NCI-H1105 treated with DMSO at 0.1 percent for 48 hours (cell line): ENCODE measurements around the gene CDC6.

Source experiments
- DNase-seq: peaks from one replicate; lab custom pipeline; 2025; lab: John Stamatoyannopoulos, UW

CDC6 gene

GRCh38 chr17:40340880-40341807 lies 53.5 kb downstream of the CDC6 start:
- DNase-seq: peak; percentile 45

- peak; percentile 33 for DNase-seq
Observed at GRCh38 chr17:40341808-40342503, 54.3 kb downstream of the CDC6 start.

- no peak for DNase-seq
Observed at GRCh38 chr17:40342504-40343218, 55.0 kb downstream of the CDC6 start.

DNA sequence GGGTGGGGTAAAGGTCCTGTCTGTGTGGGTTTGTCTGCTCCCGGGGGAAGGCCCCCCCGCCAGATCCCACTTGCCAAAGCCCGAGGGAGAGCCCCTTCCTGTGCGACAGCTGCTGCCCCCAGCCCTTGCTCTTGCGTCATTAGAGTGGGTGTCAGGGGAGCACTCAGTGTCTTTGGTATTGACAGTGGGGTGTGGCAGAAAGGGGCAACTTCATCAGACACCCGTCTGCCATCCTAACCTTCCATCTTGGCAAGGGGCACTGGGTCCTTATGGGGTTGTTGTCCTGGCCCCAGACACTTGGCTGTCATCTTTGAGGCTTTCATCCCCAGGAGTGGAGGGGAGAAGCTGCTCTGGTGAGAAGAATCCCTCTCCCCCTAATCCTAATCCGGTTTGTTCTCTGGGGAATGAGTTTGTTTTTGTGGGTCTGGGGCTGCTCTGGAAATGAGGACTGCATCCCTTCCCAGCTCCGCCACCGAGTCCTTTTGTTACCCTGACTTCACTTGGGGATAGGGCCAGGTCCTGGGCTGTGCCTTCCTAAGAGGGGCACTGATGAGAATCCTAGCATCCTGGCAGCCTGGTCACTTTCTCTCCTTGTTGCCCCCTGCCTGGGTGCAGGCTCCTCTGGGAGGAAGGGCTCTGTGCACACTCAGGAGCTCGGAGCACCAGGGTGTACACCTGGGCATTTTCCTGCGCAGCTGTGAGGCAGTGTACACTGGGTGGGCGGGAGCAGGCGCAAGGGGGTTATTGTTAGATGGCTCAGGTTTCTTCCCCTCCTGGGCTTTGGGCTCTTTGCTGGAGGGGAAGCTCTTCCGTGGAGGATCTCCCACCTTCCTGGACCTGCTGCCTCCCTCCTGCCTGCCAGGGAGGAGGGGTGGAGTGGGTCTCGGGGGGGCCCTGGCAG lies 55.8 kb downstream of the CDC6 start:
- DNase-seq: no peak

DNA sequence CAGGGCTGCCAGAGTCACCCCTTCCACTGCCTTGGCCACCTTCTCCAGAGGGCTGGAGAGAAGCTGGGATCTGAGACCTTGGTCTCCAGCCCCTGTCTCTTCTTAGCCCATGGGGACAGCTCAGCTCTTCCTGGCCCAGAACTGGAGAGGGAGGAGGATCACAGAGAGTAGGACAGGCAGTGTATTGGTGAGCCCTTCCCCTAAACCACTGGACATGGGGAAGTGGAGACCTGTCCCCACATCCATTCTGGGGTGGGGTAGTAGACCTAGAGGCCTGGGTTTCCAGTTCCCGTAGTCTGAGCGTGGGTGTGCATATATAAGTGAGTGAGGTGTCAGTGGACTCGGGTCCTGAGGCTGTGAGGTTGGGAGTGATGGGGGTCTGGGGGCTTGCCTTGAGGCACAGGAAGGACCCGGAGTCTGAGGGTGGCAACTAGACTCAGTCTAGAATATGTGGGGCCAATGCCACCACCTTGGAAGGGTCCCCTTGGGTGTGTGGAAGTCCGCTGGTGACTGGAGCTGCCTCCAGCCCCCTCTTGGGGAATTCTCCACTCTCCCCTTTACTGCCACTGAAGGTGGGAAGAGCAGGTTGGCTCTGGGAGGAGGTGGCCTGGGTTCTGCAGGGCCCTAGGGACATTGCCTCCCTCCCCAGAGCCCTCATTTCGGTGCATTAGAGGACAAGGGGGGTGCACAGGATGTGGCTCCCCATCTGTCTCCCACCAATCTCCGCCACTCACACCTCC lies 56.9 kb downstream of the CDC6 start:
- no peak for DNase-seq

DNA sequence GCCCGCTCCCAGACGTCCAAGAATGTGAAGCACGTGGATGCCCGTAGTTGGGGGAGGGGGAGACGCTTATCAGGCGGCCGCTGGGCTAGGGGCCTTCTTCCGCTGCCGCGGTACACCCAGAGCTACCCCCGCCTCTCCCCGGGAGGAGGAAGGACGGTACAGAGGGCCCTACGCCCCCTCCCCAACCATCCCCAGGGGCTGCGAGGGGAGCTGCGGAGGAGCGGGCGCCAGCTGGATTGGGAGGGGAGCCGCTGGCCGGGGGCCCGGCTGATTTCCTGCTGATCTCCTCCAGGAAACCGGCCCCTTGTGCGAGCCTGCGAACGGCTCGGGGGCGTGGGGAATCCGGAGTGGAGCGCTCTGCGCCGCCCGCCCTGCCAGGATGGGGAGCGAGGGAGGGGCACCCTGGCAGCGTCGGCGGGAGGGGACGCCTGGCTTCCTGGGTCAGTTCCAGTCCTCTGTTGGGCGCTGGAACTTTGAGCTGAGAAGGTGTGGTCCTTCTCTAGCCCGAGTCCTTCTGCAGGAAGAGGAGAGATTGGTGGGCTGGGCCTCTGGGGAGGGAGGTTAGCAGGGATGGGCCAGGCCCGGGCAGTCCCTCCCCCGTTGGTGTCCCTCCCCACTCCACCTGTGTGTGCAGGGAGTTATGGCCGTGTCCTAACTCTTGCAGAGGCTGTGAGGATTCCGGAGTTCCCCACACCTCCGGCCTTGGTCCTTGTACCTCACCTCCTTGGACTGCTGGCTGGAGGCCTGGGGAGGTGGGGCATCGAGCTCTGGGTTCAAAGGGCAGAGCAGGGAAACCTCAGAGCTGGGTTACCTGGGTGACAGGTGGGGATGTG lies 57.7 kb downstream of the CDC6 start:
- no peak for DNase-seq

- no peak for DNase-seq
Observed at GRCh38 chr17:40345994-40346764, 58.5 kb downstream of the CDC6 start.

DNA sequence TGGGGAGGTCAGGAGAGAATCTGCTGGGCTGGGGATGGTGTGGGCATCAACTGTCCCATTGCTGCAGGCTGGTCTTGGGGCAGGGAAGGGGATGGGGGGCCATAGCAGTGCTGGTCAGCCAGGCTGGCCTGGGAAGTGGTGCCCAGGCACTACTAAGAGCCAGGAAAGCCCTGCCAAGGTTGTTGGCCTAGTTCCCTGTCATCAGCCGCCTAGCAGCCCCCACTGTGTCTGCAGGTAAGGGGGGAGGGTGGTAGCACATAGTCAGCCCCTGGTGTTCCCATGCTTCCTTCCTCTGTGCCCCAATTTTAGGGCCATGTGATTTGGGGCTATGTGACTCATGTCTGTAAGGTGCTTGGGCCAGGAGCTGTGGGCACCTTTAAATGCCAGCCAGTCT lies 59.1 kb downstream of the CDC6 start:
- no peak for DNase-seq

GRCh38 chr17:40347319-40348135 lies 59.8 kb downstream of the CDC6 start:
- no peak for DNase-seq

DNA sequence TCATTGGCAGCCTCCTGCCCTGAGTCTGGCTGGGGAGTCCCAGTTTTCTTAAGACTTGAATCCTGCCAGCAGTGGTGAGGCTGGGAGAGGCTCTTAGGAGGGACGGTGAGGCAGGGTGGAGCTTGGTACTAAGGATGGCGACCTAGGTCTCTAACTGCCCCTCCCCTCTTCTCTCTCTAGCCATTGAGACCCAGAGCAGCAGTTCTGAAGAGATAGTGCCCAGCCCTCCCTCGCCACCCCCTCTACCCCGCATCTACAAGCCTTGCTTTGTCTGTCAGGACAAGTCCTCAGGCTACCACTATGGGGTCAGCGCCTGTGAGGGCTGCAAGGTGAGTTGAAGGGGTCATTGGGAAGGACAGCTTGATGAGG lies 60.4 kb downstream of the CDC6 start:
- DNase-seq: no peak

- peak; percentile 59 for DNase-seq
Observed at GRCh38 chr17:40348562-40349476, 61.1 kb downstream of the CDC6 start.

DNA sequence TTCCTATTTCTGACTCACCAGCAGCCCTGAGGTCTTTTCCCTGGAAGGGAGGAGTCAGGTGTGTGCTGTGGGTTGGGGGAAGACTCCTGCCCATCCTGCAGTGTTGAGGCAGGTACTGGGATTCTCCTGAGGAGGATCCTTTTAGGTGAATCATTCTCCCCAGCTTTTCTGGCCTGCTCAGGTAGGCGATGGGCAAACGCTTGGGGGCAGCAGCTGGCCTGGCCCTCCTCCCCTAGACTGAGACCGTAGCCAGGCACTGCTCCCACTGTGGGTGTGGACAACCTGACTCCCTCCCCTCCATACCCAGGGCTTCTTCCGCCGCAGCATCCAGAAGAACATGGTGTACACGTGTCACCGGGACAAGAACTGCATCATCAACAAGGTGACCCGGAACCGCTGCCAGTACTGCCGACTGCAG lies 61.8 kb downstream of the CDC6 start:
- DNase-seq: no peak

DNA sequence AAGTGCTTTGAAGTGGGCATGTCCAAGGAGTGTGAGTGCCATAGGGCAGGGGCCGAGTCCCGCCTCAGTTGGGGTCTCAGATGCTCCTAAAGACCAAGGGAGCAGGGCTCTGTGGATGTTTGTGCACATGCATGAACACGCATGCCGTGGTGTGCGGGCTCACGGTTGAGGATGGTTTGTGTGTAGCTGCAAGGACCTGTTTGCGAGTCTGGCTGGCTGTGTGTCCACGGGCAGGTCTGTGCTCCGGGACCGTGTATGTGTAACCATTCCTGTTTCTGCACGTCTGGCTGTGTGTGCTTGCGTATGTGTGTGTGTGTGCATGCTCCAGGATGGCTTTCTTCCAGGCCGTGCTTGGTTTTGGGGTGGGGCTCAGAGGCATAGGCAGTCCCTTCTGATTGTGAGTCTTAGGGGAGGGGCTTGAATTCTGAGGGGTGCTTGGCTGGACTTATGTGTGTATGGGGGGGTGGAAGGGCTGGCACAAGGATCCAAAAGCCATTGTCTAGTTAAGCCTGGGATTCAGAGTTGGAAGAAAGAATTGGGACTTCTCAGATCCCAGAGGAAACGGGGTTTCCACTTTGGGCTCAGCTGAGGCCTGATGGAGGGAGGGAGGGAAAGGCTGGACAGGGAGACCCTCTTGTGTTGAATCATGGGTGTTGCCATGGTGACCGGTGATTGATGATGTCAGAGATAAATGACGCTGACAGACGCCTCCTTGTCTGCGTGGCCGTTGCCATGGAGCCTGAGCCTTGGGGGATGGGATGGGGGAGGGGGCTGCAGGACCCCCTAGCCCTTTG lies 62.4 kb downstream of the CDC6 start:
- peak; percentile 57 for DNase-seq

- peak; percentile 67 for DNase-seq
Observed at GRCh38 chr17:40350689-40351358, 63.1 kb downstream of the CDC6 start.

DNA sequence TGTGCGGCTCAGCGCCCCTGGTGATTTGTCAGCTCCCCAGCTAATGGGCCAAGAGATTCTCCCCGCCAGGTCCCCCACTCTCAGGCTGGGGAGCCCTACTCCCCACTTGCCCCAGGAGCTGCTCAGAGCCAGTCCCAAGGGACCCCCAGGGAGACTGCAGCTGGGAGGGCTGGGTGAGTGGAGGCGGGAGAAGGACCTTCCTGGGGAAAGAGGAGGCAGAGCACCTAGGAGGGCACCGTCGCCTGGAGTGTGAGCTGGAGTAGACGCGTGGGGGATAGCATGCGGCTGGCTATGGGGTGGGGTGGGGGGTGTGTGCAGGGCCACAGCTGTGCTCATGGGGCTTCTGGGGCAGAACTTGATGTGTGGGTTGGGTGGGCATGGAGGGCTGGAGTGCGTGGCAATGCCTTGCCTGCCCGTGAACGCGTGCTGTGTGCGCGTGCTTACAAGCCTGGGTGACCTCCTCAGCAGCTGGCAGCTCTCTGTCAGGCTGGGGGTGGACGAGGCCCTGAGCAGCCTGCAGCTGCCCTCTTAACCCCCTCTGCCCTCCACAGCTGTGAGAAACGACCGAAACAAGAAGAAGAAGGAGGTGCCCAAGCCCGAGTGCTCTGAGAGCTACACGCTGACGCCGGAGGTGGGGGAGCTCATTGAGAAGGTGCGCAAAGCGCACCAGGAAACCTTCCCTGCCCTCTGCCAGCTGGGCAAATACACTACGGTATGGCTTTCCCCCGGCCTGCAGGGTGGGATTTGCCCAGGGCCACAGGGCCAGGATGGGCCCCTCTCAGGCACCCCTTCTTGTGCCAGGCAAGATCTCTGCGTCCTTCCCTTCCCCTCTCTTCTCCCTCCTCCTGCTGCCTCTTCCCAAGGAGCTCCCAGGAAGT lies 63.9 kb downstream of the CDC6 start:
- peak; percentile 64 for DNase-seq
